Prostate gland (tissue), 2 donors: Measurements from ENCODE around the gene SEMA3G.

Experiments used
- CTCF ChIP-seq, 4 experiments: fragments of 200-600 bp in 2 of 4; fragments of 450-650 bp in 2 of 4; sonication (generic) in 2 of 4; IDR thresholded peaks; 1 replicate in 3 of 4; 2 replicates in 1 of 4; pipeline ENCODE4 v1.5.1; 2016 to 2019; ENCODE audit warnings: antibody characterized with exemption in 4 of 4, mild to moderate bottlenecking in 2 of 4, moderate library complexity in 2 of 4
- POLR2A ChIP-seq: fragments of 450-650 bp; IDR thresholded peaks from one replicate; pipeline ENCODE4 v1.6.1; 2016; ENCODE audit warnings: antibody characterized with exemption, mild to moderate bottlenecking

DNA sequence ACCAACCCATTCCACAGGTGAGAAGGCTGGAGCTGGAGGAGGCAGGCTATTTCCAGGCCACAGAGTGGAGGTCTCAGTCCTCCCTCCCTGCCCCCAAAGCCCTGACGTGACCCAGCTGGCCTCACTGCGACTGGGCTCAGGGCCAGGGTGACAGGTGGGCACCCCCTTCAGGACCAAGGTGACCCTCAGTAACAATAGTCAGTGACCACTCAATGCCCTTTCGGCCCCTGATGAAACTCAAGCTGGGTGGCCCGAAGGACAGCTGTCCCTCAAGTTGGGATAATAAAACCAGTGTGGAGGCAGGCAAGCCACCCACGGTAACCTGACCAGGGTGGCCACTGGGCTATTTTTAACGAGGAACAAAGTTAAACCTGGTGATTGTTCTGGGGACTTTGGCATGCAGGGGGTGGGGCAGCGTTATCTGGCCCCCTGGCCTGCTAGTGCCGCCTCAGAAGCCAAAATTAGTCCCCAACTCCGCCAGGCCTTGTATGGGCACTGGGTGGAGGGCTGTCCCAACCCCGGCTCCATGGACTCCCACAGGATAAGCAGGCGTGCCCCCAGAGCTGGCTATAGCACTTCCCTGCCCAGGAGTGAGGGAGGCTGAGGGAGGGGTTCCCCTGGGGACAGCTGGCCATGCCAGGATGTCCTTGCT is 7.8 kb upstream of the SEMA3G start:
- no peak for TF ChIP-seq CTCF (IDR thresholded peaks at IDR 0.05)
- TF ChIP-seq POLR2A: no peak
